ENCODE data around the gene CHFR. TPM values are rescaled to one million over a fixed set of nuclear protein-coding genes. Genes with fewer than 3 reads are reported as not detected.
"Not testable (repeated sequence)": the region's sequence is repeated elsewhere in the genome, so short reads cannot be mapped to it uniquely, and the experiment has no call there.

The CHFR gene
- total RNA-seq, 1 donor from 2014 or later = 56.2 TPM

DNA sequence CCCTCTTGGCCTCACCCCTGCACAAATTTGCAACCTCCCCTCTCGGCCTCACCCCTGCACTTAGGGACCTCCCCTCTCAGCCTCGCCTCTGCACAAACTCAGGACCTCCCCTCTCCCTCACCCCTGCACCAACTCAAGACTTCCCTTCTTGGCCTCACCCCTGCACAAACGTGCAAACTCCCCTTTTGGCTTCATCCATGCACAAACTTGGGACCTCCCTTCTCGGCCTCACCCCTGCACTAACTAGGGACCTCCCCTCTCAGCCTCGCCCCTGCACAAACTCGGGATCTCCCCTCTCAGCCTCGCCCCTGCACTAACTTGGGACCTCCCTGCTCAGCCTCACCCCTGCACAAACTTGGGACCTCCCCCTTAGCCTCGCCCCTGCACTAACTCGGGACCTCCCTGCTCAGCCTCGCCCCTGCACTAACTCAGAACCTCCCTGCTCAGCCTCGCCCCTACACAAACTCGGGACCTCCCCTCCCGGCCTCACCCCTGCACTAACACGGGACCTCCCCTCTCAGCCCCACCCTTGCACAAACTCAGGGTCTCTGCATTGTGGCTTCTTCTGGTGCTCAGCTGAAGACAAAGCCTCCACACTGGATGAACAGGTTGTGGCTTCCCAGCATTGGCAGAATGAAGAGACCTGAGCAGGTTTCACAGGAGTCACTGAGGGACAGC, 47.7 kb downstream of the CHFR start:
- Mint-ChIP-seq H3K27ac (ENCODE audit: unreplicated experiment) (no peak overlapping the region), H3K36me3 (ENCODE audit: low read depth) (peaks cover 33% of the 10 kb centered on the region), H3K4me1 (ENCODE audit: low read depth) (no peaks in the 10 kb centered on the region), H3K9me3 (ENCODE audit: low read depth) (no peaks in the 10 kb centered on the region), H3K4me3 (ENCODE audit: unreplicated experiment) (no peak overlapping the region), H3K27me3 (ENCODE audit: low read depth) (no peaks in the 10 kb centered on the region)
- TF ChIP-seq CTCF (IDR thresholded peaks at IDR 0.05) = no peak
- no peak for DNase-seq (ENCODE audit: low spot score)

- Mint-ChIP-seq H3K4me1 (ENCODE audit: low read depth) (no peaks in the 10 kb centered on the region), H3K27ac (ENCODE audit: unreplicated experiment) (peak overlapping the region; percentile 17)
Measured at GRCh38 chr12:132838410-132839080, 48.9 kb downstream of the CHFR start.

DNA sequence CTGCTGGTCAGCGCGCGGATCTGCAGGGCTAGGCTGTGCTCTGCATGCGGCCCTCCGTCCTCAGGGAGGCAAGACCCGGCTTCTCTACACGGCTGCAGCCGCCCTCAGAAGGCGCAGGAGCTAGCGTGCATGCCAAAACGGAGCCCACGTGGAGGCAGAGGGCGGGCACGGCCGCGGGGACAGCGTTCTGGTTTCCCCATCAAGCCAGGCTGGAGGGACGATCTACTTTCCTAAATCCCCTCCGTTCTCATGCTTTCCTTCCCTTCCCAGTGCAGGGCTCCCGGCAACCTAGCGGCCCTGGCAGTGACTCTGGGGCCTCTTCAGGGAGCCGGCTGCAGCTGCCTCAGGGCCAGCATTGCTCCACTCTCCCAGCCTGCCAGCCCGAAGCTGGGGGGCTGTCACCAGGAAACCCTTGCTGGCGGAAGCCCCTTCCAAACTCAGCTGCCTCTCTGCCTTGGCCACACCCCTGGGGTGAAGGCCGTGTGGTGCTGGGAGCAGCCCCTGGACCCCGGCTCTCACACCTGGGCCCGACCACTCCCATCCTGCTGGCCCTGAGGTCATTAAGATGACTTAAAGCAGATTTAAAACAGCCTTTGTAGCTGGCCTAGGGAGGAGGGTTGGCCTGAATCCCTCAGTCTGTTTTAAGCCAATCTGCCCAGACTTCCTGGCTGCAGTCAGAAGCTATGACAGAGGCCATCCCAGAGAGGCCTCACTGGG, 49.6 kb downstream of the CHFR start:
- no peak overlapping the region for H3K27ac Mint-ChIP-seq (ENCODE audit: unreplicated experiment)
- DNase-seq (ENCODE audit: low spot score) = no peak
- H3K9me3 Mint-ChIP-seq (ENCODE audit: low read depth) = no peaks in the 10 kb centered on the region
- peaks cover 38% of the 10 kb centered on the region for H3K36me3 Mint-ChIP-seq (ENCODE audit: low read depth)
- no peaks in the 10 kb centered on the region for H3K27me3 Mint-ChIP-seq (ENCODE audit: low read depth)
- H3K4me1 Mint-ChIP-seq (ENCODE audit: low read depth) = no peaks in the 10 kb centered on the region
- no peak for TF ChIP-seq CTCF (IDR thresholded peaks at IDR 0.05)
- no peak overlapping the region for H3K4me3 Mint-ChIP-seq (ENCODE audit: unreplicated experiment)

More at GRCh38 chr12:132838410-132839080, 48.9 kb downstream of the CHFR start:
- no peak for DNase-seq (ENCODE audit: low spot score)
- Mint-ChIP-seq H3K9me3 (ENCODE audit: low read depth) (no peaks in the 10 kb centered on the region), H3K27me3 (ENCODE audit: low read depth) (no peaks in the 10 kb centered on the region), H3K36me3 (ENCODE audit: low read depth) (peaks cover 36% of the 10 kb centered on the region), H3K4me3 (ENCODE audit: unreplicated experiment) (no peak overlapping the region)
- no peak for TF ChIP-seq CTCF (IDR thresholded peaks at IDR 0.05)

GRCh38 chr12:132836795-132837331, 50.5 kb downstream of the CHFR start:
- peak overlapping the region; percentile 90 for H3K27ac Mint-ChIP-seq (ENCODE audit: unreplicated experiment)
- TF ChIP-seq CTCF (IDR thresholded peaks at IDR 0.05) = no peak
- H3K4me1 Mint-ChIP-seq (ENCODE audit: low read depth) = peaks cover 3% of the 10 kb centered on the region
- peaks cover 34% of the 10 kb centered on the region for H3K36me3 Mint-ChIP-seq (ENCODE audit: low read depth)
- H3K9me3 Mint-ChIP-seq (ENCODE audit: low read depth) = no peaks in the 10 kb centered on the region
- H3K4me3 Mint-ChIP-seq (ENCODE audit: unreplicated experiment) = no peak overlapping the region
- no peak for DNase-seq (ENCODE audit: low spot score)
- H3K27me3 Mint-ChIP-seq (ENCODE audit: low read depth) = no peaks in the 10 kb centered on the region

GRCh38 chr12:132836230-132836629, 51.2 kb downstream of the CHFR start:
- not testable (repeated sequence) for H3K4me1 Mint-ChIP-seq (ENCODE audit: low read depth); DNase-seq (ENCODE audit: low spot score); H3K4me3 Mint-ChIP-seq (ENCODE audit: unreplicated experiment); H3K27me3 Mint-ChIP-seq (ENCODE audit: low read depth); H3K27ac Mint-ChIP-seq (ENCODE audit: unreplicated experiment); H3K9me3 Mint-ChIP-seq (ENCODE audit: low read depth)
- peaks cover 30% of the 10 kb centered on the region for H3K36me3 Mint-ChIP-seq (ENCODE audit: low read depth)
